ENCODE results near the gene MX1. TPM values are rescaled to one million over a fixed set of nuclear protein-coding genes. Genes with fewer than 3 reads are reported as not detected.

Gene MX1
- total and polyA plus RNA-seq, 2 of the 13 experiments (the other 11 are each of a cell fraction or from before 2014, with no cell fraction given): 2.6 to 5.8 TPM

- H3K4me1 ChIP-seq (ENCODE audit: insufficient read depth, low read length): no peaks in the 10 kb centered on the region
- H3K4me2 ChIP-seq (ENCODE audit: low read depth, low read length): no peak overlapping the region
- BruUV-seq (replicated peaks): no TSS peak
- WGBS (ENCODE audit: low lambda C conversion rate): 80% methylated on average over 12 of the region's 16 CpGs
- no peaks in the 10 kb centered on the region for H3K36me3 ChIP-seq (replicated peaks in 1 of 2; ENCODE audit: control insufficient read depth in 1 of 2, insufficient read depth in 2 of 2, low read length in 2 of 2)
- H2AFZ ChIP-seq (ENCODE audit: low read length): no peak overlapping the region
- no peak overlapping the region for H3K9ac ChIP-seq (ENCODE audit: insufficient read depth, low read depth, low read length)
- intact Hi-C loops (cut with micrococcal nuclease; ENCODE audit: unreplicated experiment) (no loop called here), in situ Hi-C loops (cut with HindIII; ENCODE audit: extremely low pct_ligation_motif_present, low pct_unique_long_range_greater_than_20kb) (no loop called here)
- H3K4me3 ChIP-seq (replicated peaks in 1 of 3; ENCODE audit: insufficient read depth in 1 of 3, low read depth in 2 of 3, low read length in 3 of 3): no peak overlapping the region
- ATAC-seq: no peak
- ChIA-PET CTCF (ENCODE audit: low intra/inter-chr PET ratio, low total read pairs) (no interaction called here), POLR2A (no interaction called here)
- no peak for FAIRE-seq
- no peaks in the 10 kb centered on the region for H3K79me2 ChIP-seq (ENCODE audit: insufficient read depth, low read length)
- no peaks in the 10 kb centered on the region for H4K20me1 ChIP-seq (ENCODE audit: insufficient read depth, low read length)
- DNase-seq (ENCODE audit: low spot score): no peak
- no peaks in the 10 kb centered on the region for H3K27me3 ChIP-seq (ENCODE audit: control insufficient read depth in 1 of 2, insufficient read depth in 2 of 2, low read length in 2 of 2)
- peaks cover 8% of the 10 kb centered on the region for H3K9me3 ChIP-seq (ENCODE audit: low read length)
- no peak overlapping the region for H3K27ac ChIP-seq (ENCODE audit: extremely low read length, insufficient read depth, low read length)
- TF ChIP-seq CENPX (CRISPR knock-in tag; IDR thresholded peaks at IDR 0.05) (no peak), ZHX1 (CRISPR knock-in tag; IDR thresholded peaks at IDR 0.05; ENCODE audit: low read depth) (no peak), FOXO4 (CRISPR knock-in tag; conservative IDR thresholded peaks at IDR 0.05) (no peak), ZNF281 (CRISPR knock-in tag; IDR thresholded peaks at IDR 0.05; ENCODE audit: borderline replicate concordance) (no peak), TP53 (CRISPR knock-in tag; conservative IDR thresholded peaks at IDR 0.05) (no peak), STAT6 (CRISPR knock-in tag; IDR thresholded peaks at IDR 0.05; ENCODE audit: borderline replicate concordance) (no peak), MBD4 (IDR thresholded peaks at IDR 0.05; ENCODE audit: borderline replicate concordance, low read length) (no peak), REST (IDR thresholded peaks at IDR 0.05; ENCODE audit: borderline replicate concordance in 1 of 2, low read depth in 1 of 2, low read length in 2 of 2) (no peak)
These were observed 5.9 kb downstream of the MX1 start for GRCh38 chr21:41431788-41432548.

All from HepG2 (cell line).